WERI-Rb-1 (cell line): Measurements from ENCODE around the gene HERC2.

Source experiments
- DNase-seq: peaks from one replicate; pipeline ENCODE4 v3.0.0-alpha.2; 2020
- H3K27ac ChIP-seq: fragments of 250-450 bp; sonication (Bioruptor Pico); 2 replicates; pipeline ENCODE4 v1.5.1; 2020; ENCODE audit warnings: mild to moderate bottlenecking, moderate library complexity
- H3K27me3 ChIP-seq: fragments of 250-450 bp; sonication (Bioruptor Pico); 2 replicates; pipeline ENCODE4 v1.5.1; 2021; ENCODE audit warnings: mild to moderate bottlenecking, low read depth, moderate library complexity; ENCODE audit not compliant: insufficient read depth, severe bottlenecking
- H3K36me3 ChIP-seq: fragments of 250-450 bp; sonication (Bioruptor Pico); 2 replicates; pipeline ENCODE4 v1.5.1; 2020; ENCODE audit warnings: mild to moderate bottlenecking, moderate library complexity
- H3K4me3 ChIP-seq: 2 replicates; pipeline ENCODE4 v1.5.1; 2011; ENCODE audit warnings: low read depth, mild to moderate bottlenecking, control low read depth, low read length
- H3K9me3 ChIP-seq: fragments of 250-450 bp; sonication (Bioruptor Pico); 2 replicates; pipeline ENCODE4 v1.5.1; 2021; ENCODE audit warnings: mild to moderate bottlenecking, moderate library complexity; ENCODE audit not compliant: severe bottlenecking
- CTCF ChIP-seq: IDR thresholded peaks from 2 replicates; pipeline ENCODE4 v1.5.1; 2011; ENCODE audit warnings: low read depth, mild to moderate bottlenecking, control low read depth, inconsistent platforms, low read length

Gene HERC2

GRCh38 chr15:28098360-28098765 is 223.6 kb downstream of the HERC2 start:
- DNase-seq, result no peak
- H3K4me3 ChIP-seq, result peak overlapping the region; percentile 64
- H3K27ac ChIP-seq, result peak overlapping the region; percentile 72
- H3K27me3 ChIP-seq, result no peaks in the 10 kb centered on the region
- H3K9me3 ChIP-seq, result no peaks in the 10 kb centered on the region
- H3K36me3 ChIP-seq, result no peaks in the 10 kb centered on the region
- TF ChIP-seq CTCF, result no peak

GRCh38 chr15:28097656-28098359 is 224.2 kb downstream of the HERC2 start:
- peak overlapping the region; percentile 64 for H3K4me3 ChIP-seq
- H3K27ac ChIP-seq, result peak overlapping the region; percentile 72; the same call in 1 of the 2 replicates
- no peak for DNase-seq

GRCh38 chr15:28096670-28097431 is 225.1 kb downstream of the HERC2 start:
- H3K36me3 ChIP-seq, result no peaks in the 10 kb centered on the region
- no peaks in the 10 kb centered on the region for H3K27me3 ChIP-seq
- no peak overlapping the region for H3K4me3 ChIP-seq
- no peak overlapping the region for H3K27ac ChIP-seq
- DNase-seq, result no peak
- H3K9me3 ChIP-seq, result no peaks in the 10 kb centered on the region
- no peak for TF ChIP-seq CTCF

More at GRCh38 chr15:28097656-28098359, 224.2 kb downstream of the HERC2 start:
- no peaks in the 10 kb centered on the region for H3K9me3 ChIP-seq
- TF ChIP-seq CTCF, result no peak
- no peaks in the 10 kb centered on the region for H3K36me3 ChIP-seq
- no peaks in the 10 kb centered on the region for H3K27me3 ChIP-seq

- Histone ChIP-seq H3K36me3 (no peaks in the 10 kb centered on the region), H3K27me3 (no peaks in the 10 kb centered on the region), H3K9me3 (peaks cover 3% of the 10 kb centered on the region), H3K27ac (no peak overlapping the region), H3K4me3 (no peak overlapping the region)
- no peak for TF ChIP-seq CTCF
- DNase-seq, result no peak
Observed at GRCh38 chr15:28096411-28096669, 225.6 kb downstream of the HERC2 start.

- TF ChIP-seq CTCF, result no peak
- H3K27me3 ChIP-seq, result no peaks in the 10 kb centered on the region
- no peak for DNase-seq
- H3K36me3 ChIP-seq, result no peaks in the 10 kb centered on the region
- no peak overlapping the region for H3K4me3 ChIP-seq
- H3K27ac ChIP-seq, result no peak overlapping the region
- peaks cover 4% of the 10 kb centered on the region for H3K9me3 ChIP-seq
Observed at GRCh38 chr15:28094732-28095521, 227.1 kb downstream of the HERC2 start.
